Measurements from ENCODE around the gene CAMK1D. TPM values are rescaled to one million over a fixed set of nuclear protein-coding genes. Genes with fewer than 3 reads are reported as not detected.
"Not testable (repeated sequence)": the region's sequence is repeated elsewhere in the genome, so short reads cannot be mapped to it uniquely, and the experiment has no call there.

CAMK1D gene
- total RNA-seq, 2 experiments from 2014 or later: 16.7 to 17.8 TPM

DNA sequence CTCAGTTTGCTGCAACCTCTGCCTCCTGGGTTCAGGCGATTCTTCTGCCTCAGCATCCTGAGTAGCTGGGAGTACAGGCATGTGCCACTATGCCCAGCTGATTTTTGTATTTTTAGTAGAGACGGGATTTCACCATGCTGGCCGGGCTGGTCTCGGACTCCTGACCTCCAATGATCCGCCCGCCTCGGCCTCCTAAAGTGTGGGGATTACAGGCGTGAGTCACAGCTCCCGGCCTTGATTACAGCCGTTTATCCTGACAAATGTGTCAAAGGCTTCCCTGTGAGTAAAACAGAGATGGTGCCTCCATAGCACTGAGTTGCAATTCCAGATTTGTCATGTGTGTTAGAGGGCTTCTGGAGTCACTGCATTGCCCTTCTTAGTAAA lies 378.5 kb downstream of the CAMK1D start:
- no peaks in the 10 kb centered on the region for H3K36me3 Mint-ChIP-seq (ENCODE audit: low read depth)
- H3K4me1 Mint-ChIP-seq: peaks cover 24% of the 10 kb centered on the region
- no peak overlapping the region for H3K4me3 Mint-ChIP-seq
- no peaks in the 10 kb centered on the region for H3K27me3 Mint-ChIP-seq
- ChIA-PET CTCF (interaction anchor here (5.5 kb wide), 1 partner anchor 17 kb away, joined by 34 read pairs; no protein-coding TSS in a partner anchor), POLR2A (interaction anchor here (0.9 to 1.1 kb wide), 2 partner anchors 29 to 112 kb away, joined by 3 read pairs; no protein-coding TSS in a partner anchor)
- H3K27ac Mint-ChIP-seq: no peak overlapping the region
- H3K9me3 Mint-ChIP-seq: no peaks in the 10 kb centered on the region
- no peak for DNase-seq

DNA sequence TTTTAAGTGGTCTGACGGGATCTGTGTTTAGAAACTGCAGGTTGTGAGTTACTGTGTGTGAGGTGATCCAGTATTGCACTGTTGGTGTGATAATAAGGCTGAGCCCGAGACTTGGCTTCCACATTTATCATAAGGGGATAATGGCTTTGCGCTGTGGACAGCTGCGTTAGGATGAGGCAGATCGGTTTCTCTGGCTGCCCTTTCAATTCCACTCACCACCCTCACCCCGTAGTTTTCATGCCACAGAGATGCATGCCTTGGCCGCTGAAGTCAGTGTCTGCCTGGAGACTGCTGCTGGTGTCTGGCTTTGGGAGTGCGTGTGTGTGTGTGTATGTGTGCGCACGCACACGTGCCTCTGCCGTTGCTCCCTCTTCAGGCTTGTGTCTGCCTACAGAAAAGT lies 379.1 kb downstream of the CAMK1D start:
- ChIA-PET POLR2A (interaction anchor here (0.9 kb wide), 1 partner anchor 111 kb away, joined by 3 read pairs; no protein-coding TSS in a partner anchor), CTCF (interaction anchor here (5.5 kb wide), 1 partner anchor 17 kb away, joined by 34 read pairs; no protein-coding TSS in a partner anchor)
- Mint-ChIP-seq H3K36me3 (ENCODE audit: low read depth) (no peaks in the 10 kb centered on the region), H3K27ac (no peak overlapping the region), H3K4me3 (no peak overlapping the region), H3K4me1 (peaks cover 26% of the 10 kb centered on the region), H3K9me3 (no peaks in the 10 kb centered on the region), H3K27me3 (no peaks in the 10 kb centered on the region)
- no peak for DNase-seq

DNA sequence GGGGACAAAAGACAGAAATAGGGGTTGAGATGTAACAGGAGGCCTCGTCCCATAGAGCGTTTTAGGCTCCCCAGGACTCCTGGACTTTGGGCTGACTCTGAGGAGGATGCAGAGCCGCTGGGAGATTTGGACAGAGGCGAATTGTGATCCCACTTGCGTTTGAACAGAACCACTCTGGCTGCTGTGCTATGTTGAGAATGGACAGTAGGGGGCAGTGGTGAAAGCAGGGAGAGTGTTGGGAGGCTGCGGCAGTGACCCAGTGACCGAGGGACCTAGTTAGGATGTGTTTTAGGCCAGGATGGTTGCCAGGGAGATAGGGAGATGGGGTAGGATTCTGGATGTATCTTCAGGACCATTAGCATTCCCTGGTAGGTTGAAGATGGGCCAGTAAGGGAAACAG lies 380.5 kb downstream of the CAMK1D start:
- Mint-ChIP-seq H3K36me3 (ENCODE audit: low read depth) (no peaks in the 10 kb centered on the region), H3K27ac (no peak overlapping the region), H3K9me3 (no peaks in the 10 kb centered on the region), H3K27me3 (no peaks in the 10 kb centered on the region), H3K4me3 (no peak overlapping the region), H3K4me1 (peaks cover 25% of the 10 kb centered on the region)
- POLR2A ChIA-PET: no interaction called here
- CTCF ChIA-PET: no interaction called here
- DNase-seq: peak; percentile 19

DNA sequence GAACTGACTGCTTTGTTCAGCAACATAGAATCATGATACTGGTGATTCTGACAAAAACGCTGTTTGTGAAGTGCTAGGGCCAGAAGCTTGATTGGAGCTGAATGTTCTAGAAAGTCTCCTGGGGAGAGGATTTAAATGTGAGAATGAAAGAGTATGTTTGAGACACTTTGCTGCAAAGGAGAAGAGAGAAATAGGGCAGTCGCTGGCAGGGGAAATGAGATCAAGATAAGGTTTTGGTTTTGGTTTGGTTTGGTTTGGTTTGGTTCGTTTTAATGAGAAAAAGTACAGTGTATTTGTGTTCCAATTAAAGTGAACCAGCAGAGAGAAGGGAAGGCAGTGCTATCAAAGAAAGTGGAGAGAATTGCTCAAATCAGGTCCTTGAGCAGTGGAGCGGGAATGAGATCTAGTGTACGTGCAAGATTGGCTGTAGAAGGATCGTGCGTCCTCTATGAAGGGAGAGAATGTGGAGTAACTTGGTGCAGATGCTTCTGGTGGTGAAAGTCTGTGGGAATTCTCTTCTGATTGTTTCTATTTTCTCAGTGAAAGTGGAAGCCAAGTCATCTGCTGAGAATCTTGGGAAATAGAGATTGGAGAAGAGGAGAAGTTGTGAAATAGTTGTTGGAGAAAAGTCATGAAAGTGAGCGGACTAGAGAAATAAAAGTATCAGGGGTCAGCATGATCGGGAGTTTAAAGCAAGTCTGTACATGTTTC lies 381.6 kb downstream of the CAMK1D start:
- CTCF ChIA-PET: interaction anchor here (1.3 kb wide), 1 partner anchor 20 kb away, joined by 5 read pairs; no protein-coding TSS in a partner anchor

DNA sequence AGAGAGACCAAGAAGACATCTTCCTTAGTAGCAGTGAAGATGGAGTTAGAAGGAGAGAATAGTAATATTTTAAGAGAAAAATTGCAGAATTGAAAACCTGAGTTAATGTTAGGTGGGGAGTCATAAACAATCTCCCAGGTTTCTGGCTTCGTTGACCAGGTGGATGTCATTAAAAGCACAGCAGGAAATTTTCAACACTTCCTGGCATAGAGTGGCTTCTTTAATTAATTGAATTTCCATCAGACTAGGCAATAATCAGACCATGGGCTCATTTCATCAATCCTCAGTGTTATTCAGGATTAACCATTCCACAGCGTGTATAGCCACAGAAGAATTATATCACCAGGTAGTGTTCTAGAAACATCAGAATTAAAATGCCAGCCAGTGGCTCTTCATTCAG lies 383.9 kb downstream of the CAMK1D start:
- Mint-ChIP-seq H3K36me3 (ENCODE audit: low read depth) (no peaks in the 10 kb centered on the region), H3K4me3 (no peak overlapping the region), H3K4me1 (peaks cover 11% of the 10 kb centered on the region), H3K27ac (no peak overlapping the region), H3K9me3 (no peaks in the 10 kb centered on the region), H3K27me3 (no peaks in the 10 kb centered on the region)
- DNase-seq: no peak
- POLR2A ChIA-PET: no interaction called here
- CTCF ChIA-PET: no interaction called here

More for the DNA sequence above, 381.6 kb downstream of the CAMK1D start:
- DNase-seq: no peak
- Mint-ChIP-seq H3K27ac (no peak overlapping the region), H3K4me1 (peaks cover 24% of the 10 kb centered on the region), H3K9me3 (no peaks in the 10 kb centered on the region), H3K27me3 (no peaks in the 10 kb centered on the region), H3K4me3 (no peak overlapping the region), H3K36me3 (ENCODE audit: low read depth) (no peaks in the 10 kb centered on the region)
- POLR2A ChIA-PET: no interaction called here

DNA sequence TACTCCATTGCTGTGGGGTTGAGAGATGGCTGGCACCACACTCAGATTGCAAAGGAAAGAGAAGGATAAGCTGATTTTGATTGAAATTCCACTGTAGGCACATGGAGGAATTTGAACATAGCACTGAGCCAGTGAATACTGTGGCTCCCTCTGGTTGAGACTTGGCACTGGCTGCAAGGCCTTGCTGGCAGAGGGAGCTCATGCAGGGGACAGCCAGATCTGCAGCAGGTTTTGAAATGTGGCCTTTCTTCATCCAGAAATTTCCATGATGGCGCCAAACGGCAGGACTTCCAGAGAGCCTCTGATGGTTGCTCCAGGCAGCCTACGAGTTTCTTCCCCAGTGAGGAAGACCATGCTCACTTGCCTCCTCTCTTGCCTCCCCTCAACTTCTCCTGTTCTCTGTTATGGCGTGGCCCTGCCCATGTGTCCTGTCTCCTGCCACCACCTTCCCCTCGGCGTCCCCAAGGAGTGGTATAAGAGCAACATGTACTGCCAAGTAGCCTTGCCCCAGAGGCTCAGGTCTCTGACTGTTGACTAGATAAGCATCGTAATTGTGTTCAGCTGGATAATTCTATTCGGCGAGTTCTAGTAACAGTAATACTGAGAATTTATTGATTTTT lies 386.6 kb downstream of the CAMK1D start:
- Mint-ChIP-seq H3K36me3 (ENCODE audit: low read depth) (no peaks in the 10 kb centered on the region), H3K4me1 (peaks cover 4% of the 10 kb centered on the region), H3K9me3 (no peaks in the 10 kb centered on the region), H3K4me3 (no peak overlapping the region), H3K27me3 (no peaks in the 10 kb centered on the region), H3K27ac (no peak overlapping the region)
- POLR2A ChIA-PET: no interaction called here
- DNase-seq: no peak
- CTCF ChIA-PET: interaction anchor here (0.5 to 1.5 kb wide), 2 partner anchors 24 to 47 kb away, joined by 3 read pairs; no protein-coding TSS in a partner anchor

DNA sequence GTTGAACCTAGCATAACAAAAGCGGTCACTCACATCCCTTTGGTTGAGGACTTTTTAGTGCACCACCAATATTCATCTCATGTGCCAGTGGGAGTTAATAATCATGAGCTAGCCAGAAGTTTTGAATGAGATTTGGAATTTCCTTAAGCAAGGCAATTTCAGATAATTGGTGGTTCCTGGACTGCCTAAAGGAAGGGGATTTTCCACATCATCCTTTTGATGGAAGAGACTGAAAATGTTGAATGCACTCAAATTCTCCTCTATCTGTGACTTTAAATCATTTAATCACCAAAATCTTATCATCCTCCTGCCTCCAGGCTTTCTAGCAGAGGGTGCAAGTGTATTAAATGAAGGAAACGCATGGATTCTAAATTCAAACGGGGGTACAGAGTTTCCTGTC lies 391.5 kb downstream of the CAMK1D start:
- Mint-ChIP-seq H3K9me3 (no peaks in the 10 kb centered on the region), H3K4me3 (no peak overlapping the region), H3K27ac (no peak overlapping the region), H3K36me3 (ENCODE audit: low read depth) (no peaks in the 10 kb centered on the region), H3K4me1 (no peaks in the 10 kb centered on the region), H3K27me3 (no peaks in the 10 kb centered on the region)
- DNase-seq: no peak
- CTCF ChIA-PET: no interaction called here
- POLR2A ChIA-PET: no interaction called here

DNA sequence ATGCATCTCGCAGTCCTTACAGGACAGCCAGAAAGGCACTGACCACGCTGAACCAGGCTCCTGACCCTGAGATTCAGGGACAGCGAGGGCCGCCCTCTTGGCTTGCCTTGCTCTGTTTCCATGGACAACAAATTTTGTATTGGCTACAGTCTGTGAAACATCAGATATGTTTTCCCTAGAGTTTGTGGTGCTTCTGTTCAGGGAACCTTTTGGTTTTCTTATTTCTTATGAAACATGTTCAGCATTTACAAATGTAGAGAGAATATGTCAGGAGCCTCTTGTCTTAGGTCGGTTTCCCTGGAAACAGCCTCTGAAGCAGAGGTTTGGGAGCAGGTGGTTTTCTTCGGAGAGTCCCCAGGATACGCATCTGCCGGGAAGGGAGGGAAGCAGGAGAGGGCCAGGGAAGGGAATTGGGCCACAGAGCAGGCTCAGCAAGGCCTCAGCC lies 392.0 kb downstream of the CAMK1D start:
- no peak overlapping the region for H3K27ac Mint-ChIP-seq
- no peak for DNase-seq
- CTCF ChIA-PET: interaction anchor here (1.6 kb wide), 1 partner anchor 41 kb away, joined by 5 read pairs; no protein-coding TSS in a partner anchor
- H3K9me3 Mint-ChIP-seq: no peaks in the 10 kb centered on the region
- POLR2A ChIA-PET: no interaction called here
- no peak overlapping the region for H3K4me3 Mint-ChIP-seq
- H3K27me3 Mint-ChIP-seq: no peaks in the 10 kb centered on the region
- no peaks in the 10 kb centered on the region for H3K36me3 Mint-ChIP-seq (ENCODE audit: low read depth)
- H3K4me1 Mint-ChIP-seq: no peaks in the 10 kb centered on the region

DNA sequence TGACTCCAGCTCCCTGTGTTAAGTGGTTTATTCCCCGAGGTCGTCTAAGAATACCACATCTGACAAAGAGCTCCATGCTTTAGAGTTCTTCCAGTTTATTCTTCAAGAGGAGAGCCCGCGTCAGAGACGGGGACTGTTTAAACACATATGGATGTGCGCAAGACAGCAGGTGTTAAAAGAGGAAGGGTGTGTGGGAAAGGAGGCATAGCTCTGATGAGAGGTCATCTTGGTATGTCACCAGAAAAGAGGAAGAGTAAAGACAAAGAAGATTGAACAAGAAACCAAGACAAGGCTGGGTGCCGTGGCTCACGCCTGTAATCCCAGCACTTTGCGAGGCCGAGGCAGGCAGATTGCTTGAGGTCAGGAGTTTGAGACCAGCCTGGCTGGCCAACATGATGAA lies 393.4 kb downstream of the CAMK1D start:
- no peaks in the 10 kb centered on the region for H3K27me3 Mint-ChIP-seq
- ChIA-PET CTCF (interaction anchor here (1.6 kb wide), 1 partner anchor 40 kb away, joined by 5 read pairs; no protein-coding TSS in a partner anchor), POLR2A (no interaction called here)
- H3K9me3 Mint-ChIP-seq: no peaks in the 10 kb centered on the region
- no peak overlapping the region for H3K27ac Mint-ChIP-seq
- DNase-seq: no peak
- no peak overlapping the region for H3K4me3 Mint-ChIP-seq
- no peaks in the 10 kb centered on the region for H3K4me1 Mint-ChIP-seq
- no peaks in the 10 kb centered on the region for H3K36me3 Mint-ChIP-seq (ENCODE audit: low read depth)

DNA sequence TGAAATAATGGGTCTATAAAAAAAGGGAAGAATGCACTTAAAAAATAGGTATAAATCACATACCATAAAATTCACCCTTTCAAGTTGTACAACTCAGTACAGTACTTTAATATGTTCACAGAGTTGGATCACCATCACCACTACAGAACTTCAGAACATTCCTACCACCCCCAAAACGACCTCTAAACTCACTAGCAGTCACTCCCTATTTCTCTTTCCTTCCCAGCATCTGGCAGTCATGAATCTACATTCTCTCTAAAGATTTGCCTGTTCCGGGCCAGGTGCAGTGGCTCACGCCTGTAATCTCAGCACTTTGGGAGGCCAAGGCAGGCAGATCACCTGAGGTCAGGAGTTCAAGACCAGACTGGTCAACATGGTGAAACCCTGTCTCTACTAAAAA lies 394.1 kb downstream of the CAMK1D start:
- POLR2A ChIA-PET; H3K36me3 Mint-ChIP-seq (ENCODE audit: low read depth): not testable (repeated sequence)

DNA sequence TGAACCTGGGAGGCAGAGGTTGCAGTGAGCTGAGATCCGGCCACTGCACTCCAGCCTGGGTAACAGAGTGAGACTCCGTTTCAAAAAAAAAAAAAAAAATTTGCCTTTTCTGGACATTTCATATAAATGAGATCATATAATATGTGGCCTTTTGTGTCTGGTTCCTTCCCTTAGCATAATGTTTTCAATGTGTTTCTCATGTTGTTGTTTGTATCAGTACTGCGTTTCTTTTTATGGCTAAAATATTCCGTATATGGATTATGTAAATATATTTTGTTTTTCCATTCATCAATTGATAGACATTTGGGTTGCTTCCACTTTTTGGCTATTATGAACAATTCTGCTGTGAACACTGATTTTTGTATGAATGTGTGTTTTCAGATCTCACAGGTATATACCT lies 394.6 kb downstream of the CAMK1D start:
- Mint-ChIP-seq H3K4me1 (no peaks in the 10 kb centered on the region), H3K36me3 (ENCODE audit: low read depth) (no peaks in the 10 kb centered on the region), H3K4me3 (no peak overlapping the region), H3K27ac (no peak overlapping the region), H3K9me3 (no peaks in the 10 kb centered on the region), H3K27me3 (no peaks in the 10 kb centered on the region)
- POLR2A ChIA-PET: no interaction called here
- CTCF ChIA-PET: interaction anchor here (0.7 kb wide), 1 partner anchor 332 kb away, joined by 3 read pairs; no protein-coding TSS in a partner anchor
- no peak for DNase-seq

More for the DNA sequence above, 394.1 kb downstream of the CAMK1D start:
- H3K4me1 Mint-ChIP-seq, H3K9me3 Mint-ChIP-seq, H3K27me3 Mint-ChIP-seq, DNase-seq, H3K4me3 Mint-ChIP-seq, H3K27ac Mint-ChIP-seq: not testable (repeated sequence)
- CTCF ChIA-PET: interaction anchor here (0.7 kb wide), 1 partner anchor 332 kb away, joined by 3 read pairs; no protein-coding TSS in a partner anchor

DNA sequence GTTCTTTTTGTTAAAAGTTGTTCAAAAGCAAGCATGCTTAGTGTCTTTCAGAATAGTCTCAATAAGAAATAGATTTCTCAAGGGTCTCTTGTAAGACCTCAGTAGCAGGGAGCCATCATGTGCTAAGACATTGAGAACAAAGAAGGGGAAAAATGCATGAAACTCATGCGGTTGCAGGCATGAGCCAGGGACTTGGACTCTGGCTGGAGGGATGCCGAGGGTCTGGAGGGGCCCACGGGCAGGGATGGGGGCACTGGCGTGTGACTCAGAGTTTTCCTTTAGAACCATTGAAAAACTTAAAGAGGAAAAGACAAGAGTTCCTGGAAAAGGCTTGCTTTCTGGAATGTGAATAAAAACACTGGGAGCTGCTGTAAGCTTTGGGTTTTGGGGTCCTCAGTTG lies 398.8 kb downstream of the CAMK1D start:
- Mint-ChIP-seq H3K9me3 (no peaks in the 10 kb centered on the region), H3K4me1 (no peaks in the 10 kb centered on the region), H3K36me3 (ENCODE audit: low read depth) (no peaks in the 10 kb centered on the region), H3K27me3 (no peaks in the 10 kb centered on the region), H3K27ac (no peak overlapping the region), H3K4me3 (no peak overlapping the region)
- POLR2A ChIA-PET: no interaction called here
- no peak for DNase-seq
- CTCF ChIA-PET: no interaction called here

DNA sequence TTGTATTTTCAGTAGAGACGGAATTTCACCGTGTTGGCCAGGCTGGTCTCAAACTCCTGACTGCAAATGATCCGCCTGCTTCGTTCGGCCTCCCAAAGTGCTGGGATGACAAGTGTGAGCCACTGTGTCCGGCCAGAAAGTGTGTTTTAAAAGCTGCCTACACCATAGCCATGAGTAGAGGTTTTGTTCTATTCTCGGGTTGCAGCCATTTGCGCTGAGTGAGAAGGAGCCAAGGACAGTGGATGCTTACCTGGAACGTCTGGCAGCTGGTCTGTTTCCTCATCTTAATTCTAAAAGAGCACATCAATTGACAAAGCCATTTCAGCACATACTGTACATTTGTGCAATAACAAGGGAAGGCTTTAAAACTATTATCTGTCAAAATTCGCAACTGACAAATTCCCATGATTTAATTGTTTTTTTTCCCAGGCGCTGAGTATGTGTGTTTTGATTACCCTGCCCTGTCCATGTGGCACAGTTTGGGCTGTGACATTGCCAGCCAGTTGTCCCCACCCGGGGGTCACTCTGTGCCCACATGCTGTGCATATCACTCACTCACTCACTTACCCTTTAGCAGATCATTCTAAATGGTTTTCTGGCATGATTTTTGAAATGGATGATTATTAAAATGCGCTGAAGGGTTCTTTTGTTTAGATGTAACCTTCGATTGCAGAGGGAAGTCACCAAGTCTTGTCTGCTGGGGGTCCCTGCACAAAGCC lies 400.6 kb downstream of the CAMK1D start:
- no peaks in the 10 kb centered on the region for H3K27me3 Mint-ChIP-seq
- no peaks in the 10 kb centered on the region for H3K36me3 Mint-ChIP-seq (ENCODE audit: low read depth)
- ChIA-PET CTCF (no interaction called here), POLR2A (no interaction called here)
- no peak for DNase-seq
- H3K4me1 Mint-ChIP-seq: no peaks in the 10 kb centered on the region
- no peak overlapping the region for H3K4me3 Mint-ChIP-seq
- H3K9me3 Mint-ChIP-seq: no peaks in the 10 kb centered on the region
- H3K27ac Mint-ChIP-seq: no peak overlapping the region

Measured in activated CD4-positive, alpha-beta memory T cell treated with anti-CD3 and anti-CD28 coated beads, Interleukin-2, amount 10 ng/mL, durations not matched to agents 7 days and 5 days (primary cell).